ENCODE data around the gene RAB6B. TPM values are rescaled to one million over a fixed set of nuclear protein-coding genes. Genes with fewer than 3 reads are reported as not detected.

The RAB6B gene
- total RNA-seq, 1 experiment from 2014 or later: 18.0 TPM

DNA sequence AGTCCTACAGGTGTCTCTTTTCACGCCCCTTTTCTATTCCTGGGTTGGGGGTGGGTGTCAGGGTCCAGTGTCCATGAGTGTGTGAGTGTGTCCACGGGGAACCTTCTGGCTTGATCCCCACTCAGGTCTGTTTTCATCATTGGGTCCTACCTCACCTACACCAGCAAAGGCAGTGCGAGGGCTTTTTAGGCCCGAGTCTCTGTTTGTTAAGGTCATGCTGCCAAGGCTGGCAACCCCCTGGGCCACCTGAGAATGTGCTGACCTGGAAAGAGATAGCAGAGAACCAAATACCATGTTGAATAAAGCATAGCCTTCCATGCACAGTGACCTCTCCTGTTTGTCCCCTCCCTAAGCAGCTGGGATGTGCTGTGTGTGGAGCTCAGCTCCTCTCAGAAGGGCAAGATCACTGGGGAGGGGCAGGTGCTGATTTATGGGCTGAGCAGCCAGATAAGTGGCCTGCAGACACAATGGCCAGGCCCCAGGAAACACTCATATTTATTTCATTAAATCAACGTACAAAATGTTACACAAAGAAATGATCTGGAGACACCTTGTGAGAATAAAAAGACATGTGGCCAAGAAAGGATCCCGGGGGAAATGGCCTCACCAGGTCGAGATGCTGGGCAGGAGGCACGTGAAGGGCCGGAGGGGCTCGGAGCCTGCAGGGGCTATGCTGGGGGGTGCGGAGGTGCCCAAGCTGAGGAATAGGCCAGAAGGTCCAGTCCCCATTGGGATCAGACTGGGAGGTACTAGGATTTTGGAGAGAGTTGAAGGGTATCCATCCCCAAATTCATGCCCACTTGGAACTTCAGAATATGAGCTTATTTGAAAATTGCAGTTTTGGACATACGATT is 36.1 kb downstream of the RAB6B start:
- ATAC-seq (no peak), DNase-seq (ENCODE audit: low spot score) (no peak)
- Mint-ChIP-seq H3K27me3 (ENCODE audit: low read depth) (no peaks in the 10 kb centered on the region), H3K4me3 (no peak overlapping the region), H3K36me3 (no peaks in the 10 kb centered on the region), H3K4me1 (peaks cover 18% of the 10 kb centered on the region), H3K9me3 (no peaks in the 10 kb centered on the region), H3K27ac (no peak overlapping the region)
- ChIA-PET POLR2A (no interaction called here), CTCF (interaction anchor here (0.6 kb wide), 1 partner anchor 63 kb away, joined by 8 read pairs; no protein-coding TSS in a partner anchor)
- TF ChIP-seq NR3C1 (CRISPR knock-in tag; conservative IDR thresholded peaks at IDR 0.05; ENCODE audit: low read depth) (no peak), ZNF121 (CRISPR knock-in tag; IDR thresholded peaks at IDR 0.05) (no peak), SP1 (CRISPR knock-in tag; conservative IDR thresholded peaks at IDR 0.05) (no peak), MYBL2 (CRISPR knock-in tag; IDR thresholded peaks at IDR 0.05) (no peak)
- TF ChIP-seq, protein P1, sequence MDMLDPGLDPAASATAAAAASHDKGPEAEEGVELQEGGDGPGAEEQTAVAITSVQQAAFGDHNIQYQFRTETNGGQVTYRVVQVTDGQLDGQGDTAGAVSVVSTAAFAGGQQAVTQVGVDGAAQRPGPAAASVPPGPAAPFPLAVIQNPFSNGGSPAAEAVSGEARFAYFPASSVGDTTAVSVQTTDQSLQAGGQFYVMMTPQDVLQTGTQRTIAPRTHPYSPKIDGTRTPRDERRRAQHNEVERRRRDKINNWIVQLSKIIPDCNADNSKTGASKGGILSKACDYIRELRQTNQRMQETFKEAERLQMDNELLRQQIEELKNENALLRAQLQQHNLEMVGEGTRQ (CRISPR knock-in tag; IDR thresholded peaks at IDR 0.05): no peak

DNA sequence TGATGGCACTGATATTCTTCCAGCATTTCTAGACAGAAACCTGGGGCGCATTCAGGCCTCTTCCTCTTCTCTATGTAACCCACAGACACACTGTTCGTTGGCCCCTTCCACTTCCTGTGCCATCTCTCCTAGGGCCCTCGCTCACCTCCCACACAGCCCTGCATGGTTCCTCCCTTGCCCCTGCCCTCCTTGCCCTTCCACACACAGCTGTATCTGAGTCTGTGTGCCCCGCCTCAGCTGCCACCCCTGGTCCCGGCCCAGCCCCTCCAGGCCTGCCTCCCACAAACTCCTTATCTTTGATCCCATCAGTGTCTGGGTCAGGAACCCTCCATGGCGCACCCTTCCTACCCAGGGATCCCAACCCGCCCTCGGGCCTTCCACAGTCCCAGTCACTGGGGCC is 37.9 kb downstream of the RAB6B start:
- TF ChIP-seq, protein P2, sequence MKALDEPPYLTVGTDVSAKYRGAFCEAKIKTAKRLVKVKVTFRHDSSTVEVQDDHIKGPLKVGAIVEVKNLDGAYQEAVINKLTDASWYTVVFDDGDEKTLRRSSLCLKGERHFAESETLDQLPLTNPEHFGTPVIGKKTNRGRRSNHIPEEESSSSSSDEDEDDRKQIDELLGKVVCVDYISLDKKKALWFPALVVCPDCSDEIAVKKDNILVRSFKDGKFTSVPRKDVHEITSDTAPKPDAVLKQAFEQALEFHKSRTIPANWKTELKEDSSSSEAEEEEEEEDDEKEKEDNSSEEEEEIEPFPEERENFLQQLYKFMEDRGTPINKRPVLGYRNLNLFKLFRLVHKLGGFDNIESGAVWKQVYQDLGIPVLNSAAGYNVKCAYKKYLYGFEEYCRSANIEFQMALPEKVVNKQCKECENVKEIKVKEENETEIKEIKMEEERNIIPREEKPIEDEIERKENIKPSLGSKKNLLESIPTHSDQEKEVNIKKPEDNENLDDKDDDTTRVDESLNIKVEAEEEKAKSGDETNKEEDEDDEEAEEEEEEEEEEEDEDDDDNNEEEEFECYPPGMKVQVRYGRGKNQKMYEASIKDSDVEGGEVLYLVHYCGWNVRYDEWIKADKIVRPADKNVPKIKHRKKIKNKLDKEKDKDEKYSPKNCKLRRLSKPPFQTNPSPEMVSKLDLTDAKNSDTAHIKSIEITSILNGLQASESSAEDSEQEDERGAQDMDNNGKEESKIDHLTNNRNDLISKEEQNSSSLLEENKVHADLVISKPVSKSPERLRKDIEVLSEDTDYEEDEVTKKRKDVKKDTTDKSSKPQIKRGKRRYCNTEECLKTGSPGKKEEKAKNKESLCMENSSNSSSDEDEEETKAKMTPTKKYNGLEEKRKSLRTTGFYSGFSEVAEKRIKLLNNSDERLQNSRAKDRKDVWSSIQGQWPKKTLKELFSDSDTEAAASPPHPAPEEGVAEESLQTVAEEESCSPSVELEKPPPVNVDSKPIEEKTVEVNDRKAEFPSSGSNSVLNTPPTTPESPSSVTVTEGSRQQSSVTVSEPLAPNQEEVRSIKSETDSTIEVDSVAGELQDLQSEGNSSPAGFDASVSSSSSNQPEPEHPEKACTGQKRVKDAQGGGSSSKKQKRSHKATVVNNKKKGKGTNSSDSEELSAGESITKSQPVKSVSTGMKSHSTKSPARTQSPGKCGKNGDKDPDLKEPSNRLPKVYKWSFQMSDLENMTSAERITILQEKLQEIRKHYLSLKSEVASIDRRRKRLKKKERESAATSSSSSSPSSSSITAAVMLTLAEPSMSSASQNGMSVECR (CRISPR knock-in tag; IDR thresholded peaks at IDR 0.05; ENCODE audit: borderline replicate concordance): no peak
- TF ChIP-seq, protein P3, sequence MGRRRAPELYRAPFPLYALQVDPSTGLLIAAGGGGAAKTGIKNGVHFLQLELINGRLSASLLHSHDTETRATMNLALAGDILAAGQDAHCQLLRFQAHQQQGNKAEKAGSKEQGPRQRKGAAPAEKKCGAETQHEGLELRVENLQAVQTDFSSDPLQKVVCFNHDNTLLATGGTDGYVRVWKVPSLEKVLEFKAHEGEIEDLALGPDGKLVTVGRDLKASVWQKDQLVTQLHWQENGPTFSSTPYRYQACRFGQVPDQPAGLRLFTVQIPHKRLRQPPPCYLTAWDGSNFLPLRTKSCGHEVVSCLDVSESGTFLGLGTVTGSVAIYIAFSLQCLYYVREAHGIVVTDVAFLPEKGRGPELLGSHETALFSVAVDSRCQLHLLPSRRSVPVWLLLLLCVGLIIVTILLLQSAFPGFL (CRISPR knock-in tag; IDR thresholded peaks at IDR 0.05; ENCODE audit: borderline replicate concordance): no peak
- TF ChIP-seq, protein P4, sequence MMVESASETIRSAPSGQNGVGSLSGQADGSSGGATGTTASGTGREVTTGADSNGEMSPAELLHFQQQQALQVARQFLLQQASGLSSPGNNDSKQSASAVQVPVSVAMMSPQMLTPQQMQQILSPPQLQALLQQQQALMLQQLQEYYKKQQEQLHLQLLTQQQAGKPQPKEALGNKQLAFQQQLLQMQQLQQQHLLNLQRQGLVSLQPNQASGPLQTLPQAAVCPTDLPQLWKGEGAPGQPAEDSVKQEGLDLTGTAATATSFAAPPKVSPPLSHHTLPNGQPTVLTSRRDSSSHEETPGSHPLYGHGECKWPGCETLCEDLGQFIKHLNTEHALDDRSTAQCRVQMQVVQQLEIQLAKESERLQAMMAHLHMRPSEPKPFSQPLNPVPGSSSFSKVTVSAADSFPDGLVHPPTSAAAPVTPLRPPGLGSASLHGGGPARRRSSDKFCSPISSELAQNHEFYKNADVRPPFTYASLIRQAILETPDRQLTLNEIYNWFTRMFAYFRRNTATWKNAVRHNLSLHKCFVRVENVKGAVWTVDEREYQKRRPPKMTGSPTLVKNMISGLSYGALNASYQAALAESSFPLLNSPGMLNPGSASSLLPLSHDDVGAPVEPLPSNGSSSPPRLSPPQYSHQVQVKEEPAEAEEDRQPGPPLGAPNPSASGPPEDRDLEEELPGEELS (CRISPR knock-in tag; IDR thresholded peaks at IDR 0.05): no peak
- TF ChIP-seq, protein P5, sequence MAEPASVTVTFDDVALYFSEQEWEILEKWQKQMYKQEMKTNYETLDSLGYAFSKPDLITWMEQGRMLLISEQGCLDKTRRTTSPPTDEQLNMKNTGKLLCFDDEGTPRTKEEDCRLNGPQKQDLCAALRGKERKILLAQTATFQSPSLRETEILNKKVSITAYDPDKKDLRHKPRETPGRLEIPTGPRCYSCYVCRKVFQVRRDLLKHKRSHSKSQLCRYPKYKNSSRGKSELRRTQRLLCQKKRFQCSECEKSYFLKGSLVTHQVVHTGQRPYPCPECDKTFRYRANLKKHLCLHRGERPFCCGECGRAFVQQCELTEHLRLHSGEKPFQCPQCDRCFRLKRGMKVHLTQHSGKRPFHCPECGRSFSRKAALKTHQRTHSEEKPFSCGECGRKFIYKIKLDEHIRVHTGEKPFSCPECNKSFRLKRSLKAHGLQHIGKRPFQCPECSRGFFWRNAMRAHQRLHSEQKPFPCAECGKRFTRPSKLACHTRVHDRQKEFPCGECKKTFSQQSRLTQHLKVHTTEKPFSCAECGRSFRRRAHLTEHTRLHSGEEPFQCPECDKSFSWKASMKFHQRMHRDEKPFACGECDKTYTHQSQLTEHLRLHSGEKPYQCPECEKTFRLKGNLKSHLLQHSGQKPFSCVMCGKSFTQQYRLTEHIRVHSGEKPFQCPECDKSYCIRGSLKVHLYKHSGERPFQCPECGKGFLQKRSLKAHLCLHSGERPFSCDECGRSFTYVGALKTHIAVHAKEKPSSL (CRISPR knock-in tag; conservative IDR thresholded peaks at IDR 0.05): no peak
- TF ChIP-seq, protein P6, sequence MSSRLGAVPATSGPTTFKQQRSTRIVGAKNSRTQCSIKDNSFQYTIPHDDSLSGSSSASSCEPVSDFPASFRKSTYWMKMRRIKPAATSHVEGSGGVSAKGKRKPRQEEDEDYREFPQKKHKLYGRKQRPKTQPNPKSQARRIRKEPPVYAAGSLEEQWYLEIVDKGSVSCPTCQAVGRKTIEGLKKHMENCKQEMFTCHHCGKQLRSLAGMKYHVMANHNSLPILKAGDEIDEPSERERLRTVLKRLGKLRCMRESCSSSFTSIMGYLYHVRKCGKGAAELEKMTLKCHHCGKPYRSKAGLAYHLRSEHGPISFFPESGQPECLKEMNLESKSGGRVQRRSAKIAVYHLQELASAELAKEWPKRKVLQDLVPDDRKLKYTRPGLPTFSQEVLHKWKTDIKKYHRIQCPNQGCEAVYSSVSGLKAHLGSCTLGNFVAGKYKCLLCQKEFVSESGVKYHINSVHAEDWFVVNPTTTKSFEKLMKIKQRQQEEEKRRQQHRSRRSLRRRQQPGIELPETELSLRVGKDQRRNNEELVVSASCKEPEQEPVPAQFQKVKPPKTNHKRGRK (CRISPR knock-in tag; IDR thresholded peaks at IDR 0.05; ENCODE audit: borderline replicate concordance): no peak
- no peak for TF ChIP-seq NFE2L1 (CRISPR knock-in tag; IDR thresholded peaks at IDR 0.05)
- TF ChIP-seq CBFB (CRISPR knock-in tag; IDR thresholded peaks at IDR 0.05; ENCODE audit: low read depth): no peak
- TF ChIP-seq ZNF317 (CRISPR knock-in tag; IDR thresholded peaks at IDR 0.05; ENCODE audit: borderline replicate concordance, low read depth): no peak
- no peak for TF ChIP-seq ZNF423 (CRISPR knock-in tag; IDR thresholded peaks at IDR 0.05)
- TF ChIP-seq, protein P7, sequence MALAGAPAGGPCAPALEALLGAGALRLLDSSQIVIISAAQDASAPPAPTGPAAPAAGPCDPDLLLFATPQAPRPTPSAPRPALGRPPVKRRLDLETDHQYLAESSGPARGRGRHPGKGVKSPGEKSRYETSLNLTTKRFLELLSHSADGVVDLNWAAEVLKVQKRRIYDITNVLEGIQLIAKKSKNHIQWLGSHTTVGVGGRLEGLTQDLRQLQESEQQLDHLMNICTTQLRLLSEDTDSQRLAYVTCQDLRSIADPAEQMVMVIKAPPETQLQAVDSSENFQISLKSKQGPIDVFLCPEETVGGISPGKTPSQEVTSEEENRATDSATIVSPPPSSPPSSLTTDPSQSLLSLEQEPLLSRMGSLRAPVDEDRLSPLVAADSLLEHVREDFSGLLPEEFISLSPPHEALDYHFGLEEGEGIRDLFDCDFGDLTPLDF (CRISPR knock-in tag; IDR thresholded peaks at IDR 0.05): no peak
- TF ChIP-seq ESRRA (CRISPR knock-in tag; IDR thresholded peaks at IDR 0.05; ENCODE audit: borderline replicate concordance): no peak
- no peak for TF ChIP-seq ZNF671 (CRISPR knock-in tag; IDR thresholded peaks at IDR 0.05)
- Mint-ChIP-seq H3K4me1 (peaks cover 27% of the 10 kb centered on the region), H3K9me3 (no peaks in the 10 kb centered on the region), H3K4me3 (no peak overlapping the region), H3K36me3 (no peaks in the 10 kb centered on the region), H3K27me3 (ENCODE audit: low read depth) (no peaks in the 10 kb centered on the region), H3K27ac (0 out of 2 replicates have a peak overlapping the region, but pooled peaks have one; percentile 53)
- ChIA-PET CTCF (interaction anchor here (1.4 kb wide), 1 partner anchor 25 kb away, joined by 3 read pairs; no protein-coding TSS in a partner anchor), POLR2A (no interaction called here)
- ATAC-seq (no peak), DNase-seq (ENCODE audit: low spot score) (no peak)
